GM12864 (cell line): ENCODE measurements around the gene SH3BP1.
"Not testable (repeated sequence)": the region's sequence is repeated elsewhere in the genome, so short reads cannot be mapped to it uniquely, and the experiment has no call there.

Source experiments
- DNase-seq: peaks from one replicate; pipeline ENCODE4 v3.0.0-alpha.2; 2011; ENCODE audit warnings: low read depth
- H3K4me3 ChIP-seq: 2 replicates; pipeline ENCODE4 v1.5.1; 2011; ENCODE audit warnings: mild to moderate bottlenecking, low read depth, low read length, control low read depth
- CTCF ChIP-seq: IDR thresholded peaks from 2 replicates; pipeline ENCODE4 v1.5.1; 2011; ENCODE audit warnings: low read depth, mild to moderate bottlenecking, moderate library complexity, low read length, control low read depth, inconsistent platforms; ENCODE audit errors: missing control alignments

Gene SH3BP1

GRCh38 chr22:37604074-37604473 is 35.4 kb upstream of the SH3BP1 start:
- no peak for DNase-seq
- TF ChIP-seq CTCF: no peak
- H3K4me3 ChIP-seq: no peak overlapping the region

GRCh38 chr22:37604875-37605274 is 34.6 kb upstream of the SH3BP1 start:
- TF ChIP-seq CTCF: no peak
- DNase-seq: no peak
- no peak overlapping the region for H3K4me3 ChIP-seq

- DNase-seq: no peak
- H3K4me3 ChIP-seq: peak overlapping the region; percentile 56
- TF ChIP-seq CTCF: peak; percentile 99
Observed at GRCh38 chr22:37607010-37607934, 32.2 kb upstream of the SH3BP1 start.

- peak overlapping the region; percentile 76 for H3K4me3 ChIP-seq
- no peak for TF ChIP-seq CTCF
- no peak for DNase-seq
Observed at GRCh38 chr22:37607935-37608476, 31.5 kb upstream of the SH3BP1 start.

GRCh38 chr22:37608477-37609239 is 30.8 kb upstream of the SH3BP1 start, which contains the start of gene GGA1:
GGA1 (plus strand) TSS chr22:37608834; CDS start chr22:37608861, 27 bp downstream.
- H3K4me3 ChIP-seq: peak within 1 kb of the TSS; percentile 76
- peak; percentile 96 for DNase-seq
- no peak for TF ChIP-seq CTCF

- no peak for TF ChIP-seq CTCF
- H3K4me3 ChIP-seq: peak overlapping the region; percentile 76
- no peak for DNase-seq
Observed at GRCh38 chr22:37609240-37610152, 30.0 kb upstream of the SH3BP1 start.

- not testable (repeated sequence) for DNase-seq
- H3K4me3 ChIP-seq: peak overlapping the region; percentile 76
Observed at GRCh38 chr22:37610153-37610475, 29.4 kb upstream of the SH3BP1 start.
